Transverse colon (tissue), 4 donors: ENCODE measurements around the gene HIGD2B. TPM values are rescaled to one million over a fixed set of nuclear protein-coding genes. Genes with fewer than 3 reads are reported as not detected.
"Not testable (repeated sequence)": the region's sequence is repeated elsewhere in the genome, so short reads cannot be mapped to it uniquely, and the experiment has no call there.

Source experiments
- DNase-seq: peaks from one replicate; pipeline ENCODE4 v3.0.0-alpha.2; 2019
- H3K27ac ChIP-seq, 4 donors: fragments of 200-600 bp; sonication (generic); 2 replicates each; pipeline ENCODE4 v1.5.1; 2016 to 2018; ENCODE audit warnings: inconsistent platforms in 4 of 4
- H3K27me3 ChIP-seq: fragments of 200-600 bp; sonication (generic); 2 replicates; pipeline ENCODE4 v1.5.1; 2017; ENCODE audit warnings: inconsistent platforms
- H3K36me3 ChIP-seq, 4 donors: fragments of 200-600 bp; sonication (generic); 2 replicates each; pipeline ENCODE4 v1.5.1; 2017 to 2019; ENCODE audit warnings: inconsistent platforms in 4 of 4
- H3K4me1 ChIP-seq, 4 donors: fragments of 200-600 bp; sonication (generic); 2 replicates each; pipeline ENCODE4 v1.5.1; 2017 to 2020; ENCODE audit warnings: inconsistent platforms in 4 of 4
- H3K4me3 ChIP-seq, 4 donors: fragments of 200-600 bp; sonication (generic); 1 replicate in 1 of 4; 2 replicates in 3 of 4; pipeline versions ENCODE4 v1.5.1 to v1.6.1; 2017 to 2019; ENCODE audit warnings: inconsistent platforms in 4 of 4
- H3K9me3 ChIP-seq, 2 donors: fragments of 200-600 bp; sonication (generic); 2 replicates each; pipeline ENCODE4 v1.5.1; 2017 to 2019; ENCODE audit warnings: inconsistent platforms in 2 of 2
- CTCF ChIP-seq, 5 experiments: fragments of 200-600 bp in 3 of 5; fragments of 450-650 bp in 2 of 5; sonication (generic) in 3 of 5; IDR thresholded peaks; 1 replicate in 2 of 5; 2 replicates in 3 of 5; pipeline ENCODE4 v1.5.1; 2016 to 2017; ENCODE audit warnings: antibody characterized with exemption in 5 of 5, inconsistent platforms in 3 of 5, mild to moderate bottlenecking in 2 of 5, moderate library complexity in 1 of 5
- EP300 ChIP-seq: sonication (generic); formaldehyde crosslinking; IDR thresholded peaks from one replicate; pipeline ENCODE4 v1.6.1; 2017; ENCODE audit warnings: antibody characterized with exemption, low read depth
- POLR2A ChIP-seq: fragments of 450-650 bp; IDR thresholded peaks from one replicate; pipeline ENCODE4 v1.6.1; 2016; ENCODE audit warnings: antibody characterized with exemption, mild to moderate bottlenecking, moderate library complexity
- POLR2AphosphoS5 ChIP-seq, 3 donors: sonication (generic); formaldehyde crosslinking; IDR thresholded peaks; one replicate each; pipeline ENCODE4 v1.6.1; 2016; ENCODE audit warnings: antibody characterized with exemption in 3 of 3
- whole genome bisulfite sequencing, 2 donors: methylation state at CpG; one replicate each; pipeline ENCODE4 v1.1.5; 2018; ENCODE audit warnings: low coverage in 1 of 2; 5-methylcytosine and 5-hydroxymethylcytosine counted together
- in situ Hi-C, 4 donors: fragments of 200-750 bp; cut with MboI; loops; one replicate each; pipeline versions ENCODE4 v1.15.0 to v1.15.1; 2017; ENCODE audit warnings: low sequenced_read_pairs in 3 of 4, low pct_ligation_motif_present in 1 of 4, low pct_unique_long_range_greater_than_20kb in 1 of 4
- intact Hi-C: fragments of 100-400 bp; cut with DNase I; formaldehyde crosslinking; loops from one replicate; pipeline ENCODE4 v1.15.1; 2023; ENCODE audit warnings: low total_unique reads
- total RNA-seq, 4 donors: library from RNA; depleted of rRNA; stranded (reverse); fragments of >200 nt; gene quantifications; one replicate each; pipeline ENCODE4 v1.1.0, GENCODE V29; 2016

Gene HIGD2B
- total RNA-seq, 4 donors from 2014 or later = not detected

GRCh38 chr15:72671525-72671924 lies 14.5 kb downstream of the HIGD2B start:
- Histone ChIP-seq H3K9me3 (no peaks in the 10 kb centered on the region), H3K4me3 (no peak overlapping the region), H3K36me3 (no peaks in the 10 kb centered on the region), H3K4me1 (peaks cover 0 to 6% (median 3%) of the 10 kb centered on the region in 4 donors), H3K27me3 (peaks cover 29% of the 10 kb centered on the region), H3K27ac (no peak overlapping the region)
- no peak for DNase-seq
- WGBS, 2 donors = 33 to 35% methylated on average over 2 to 3 of the region's 3 CpGs
- in situ Hi-C loops = loop anchor here in 1 of 4 donors (10.0 kb wide), 2 partner anchors 77 to 367 kb away; no protein-coding TSS in a partner anchor
- TF ChIP-seq EP300 (no peak), POLR2A (no peak), POLR2AphosphoS5 (IDR thresholded peaks at IDR 0.05) (no peak), CTCF (IDR thresholded peaks at IDR 0.05) (no peak)
- intact Hi-C loops = no loop called here

- 0 to 4% methylated on average over 1 to 8 of the region's 8 CpGs for WGBS, 2 donors
- H3K4me1 ChIP-seq, intact Hi-C loops, H3K27ac ChIP-seq, H3K9me3 ChIP-seq, H3K36me3 ChIP-seq: not testable (repeated sequence)
- peak; percentile 66 to 90 (median 71) for TF ChIP-seq CTCF (IDR thresholded peaks at IDR 0.05)
- DNase-seq = peak; percentile 86
- peak overlapping the region in 1 of 4 donors; percentile 47 for H3K4me3 ChIP-seq
- in situ Hi-C loops = loop anchor here in 1 of 4 donors (10.0 kb wide), 2 partner anchors 76 to 366 kb away; no protein-coding TSS in a partner anchor
- H3K27me3 ChIP-seq = peaks cover 24% of the 10 kb centered on the region
These were observed 15.2 kb downstream of the HIGD2B start for GRCh38 chr15:72670656-72671352.

- H3K4me1 ChIP-seq, H3K36me3 ChIP-seq, intact Hi-C loops, DNase-seq, H3K4me3 ChIP-seq, H3K27ac ChIP-seq, H3K9me3 ChIP-seq: not testable (repeated sequence)
- WGBS, 2 donors = 93 to 95% methylated on average over 3 to 5 of the region's 6 CpGs
- in situ Hi-C loops = loop anchor here in 1 of 4 donors (10.0 kb wide), 2 partner anchors 75 to 365 kb away; no protein-coding TSS in a partner anchor
- peaks cover 24% of the 10 kb centered on the region for H3K27me3 ChIP-seq
These were observed 16.2 kb downstream of the HIGD2B start for GRCh38 chr15:72669803-72670202.

- H3K4me1 ChIP-seq, intact Hi-C loops, H3K27ac ChIP-seq, H3K9me3 ChIP-seq, H3K27me3 ChIP-seq, H3K4me3 ChIP-seq, DNase-seq, in situ Hi-C loops, H3K36me3 ChIP-seq: not testable (repeated sequence)
- WGBS, 2 donors = 90% methylated on average over 2 of the region's 11 CpGs; no CpG with 5 or more reads in 1 of the 2 donors
These were observed 20.3 kb downstream of the HIGD2B start for GRCh38 chr15:72665706-72666105.

GRCh38 chr15:72663931-72664330 lies 22.1 kb downstream of the HIGD2B start:
- H3K4me3 ChIP-seq, intact Hi-C loops, H3K27ac ChIP-seq, H3K36me3 ChIP-seq, DNase-seq, H3K9me3 ChIP-seq, H3K27me3 ChIP-seq, in situ Hi-C loops, H3K4me1 ChIP-seq: not testable (repeated sequence)
- 52% methylated on average over 5 of the region's 8 CpGs; no CpG with 5 or more reads in 1 of the 2 donors for WGBS, 2 donors

GRCh38 chr15:72661081-72661480 lies 24.9 kb downstream of the HIGD2B start:
- H3K4me3 ChIP-seq, H3K27ac ChIP-seq, intact Hi-C loops, H3K36me3 ChIP-seq, H3K9me3 ChIP-seq, in situ Hi-C loops, DNase-seq, H3K4me1 ChIP-seq, H3K27me3 ChIP-seq: not testable (repeated sequence)
- WGBS, 2 donors = 76% methylated on average over 10 of the region's 10 CpGs; no CpG with 5 or more reads in 1 of the 2 donors

GRCh38 chr15:72656014-72656413 lies 30.0 kb downstream of the HIGD2B start:
- H3K4me3 ChIP-seq, in situ Hi-C loops, H3K9me3 ChIP-seq, DNase-seq, H3K36me3 ChIP-seq, H3K27ac ChIP-seq, intact Hi-C loops, H3K27me3 ChIP-seq, H3K4me1 ChIP-seq: not testable (repeated sequence)
- WGBS, 2 donors = no CpG with 5 or more reads among the region's 3 CpGs

GRCh38 chr15:72654397-72654796 lies 31.6 kb downstream of the HIGD2B start, which contains the start of gene GOLGA6B:
TSS of gene GOLGA6B (plus strand) at chr15:72654697. CDS start at chr15:72654738, 41 bp downstream.
- H3K27ac ChIP-seq, H3K9me3 ChIP-seq, H3K27me3 ChIP-seq, H3K36me3 ChIP-seq, intact Hi-C loops, H3K4me1 ChIP-seq, H3K4me3 ChIP-seq, in situ Hi-C loops, DNase-seq: not testable (repeated sequence)
- no CpG with 5 or more reads among the region's 7 CpGs for WGBS, 2 donors
